Esophagus muscularis mucosa (tissue), 4 donors: ENCODE results near the gene UFC1. TPM values are rescaled to one million over a fixed set of nuclear protein-coding genes. Genes with fewer than 3 reads are reported as not detected.

Source experiments
- DNase-seq: peaks from one replicate; pipeline ENCODE4 v3.0.0-alpha.2; 2017; ENCODE audit errors: extremely low spot score
- H3K27ac ChIP-seq, 4 donors: fragments of 200-600 bp; sonication (generic); replicated peaks in 1 of 4; 1 replicate in 3 of 4; 2 replicates in 1 of 4; pipeline ENCODE4 v1.5.1; 2016 to 2019; ENCODE audit warnings: mild to moderate bottlenecking in 1 of 4
- H3K27me3 ChIP-seq, 4 donors: fragments of 200-600 bp; sonication (generic); one replicate each; pipeline versions ENCODE4 v1.5.1 to v1.6.0; 2016 to 2019
- H3K36me3 ChIP-seq, 4 donors: fragments of 200-600 bp; sonication (generic); one replicate each; pipeline ENCODE4 v1.5.1; 2016 to 2019
- H3K4me1 ChIP-seq, 4 donors: fragments of 200-600 bp; sonication (generic); one replicate each; pipeline ENCODE4 v1.5.1; 2016 to 2019
- H3K4me3 ChIP-seq, 4 donors: fragments of 200-600 bp; sonication (generic); 1 replicate in 2 of 4; 2 replicates in 2 of 4; pipeline ENCODE4 v1.5.1; 2016 to 2019; ENCODE audit warnings: mild to moderate bottlenecking in 4 of 4, moderate library complexity in 1 of 4
- H3K9me3 ChIP-seq, 4 donors: fragments of 200-600 bp; sonication (generic); 1 replicate in 3 of 4; 2 replicates in 1 of 4; pipeline ENCODE4 v1.5.1; 2016 to 2019
- EP300 ChIP-seq: sonication (generic); formaldehyde crosslinking; IDR thresholded peaks from one replicate; pipeline ENCODE4 v1.6.1; 2017; ENCODE audit warnings: antibody characterized with exemption
- POLR2A ChIP-seq: fragments of 450-650 bp; IDR thresholded peaks from one replicate; pipeline ENCODE4 v1.6.1; 2017; ENCODE audit warnings: antibody characterized with exemption, moderate library complexity, mild to moderate bottlenecking, low read depth
- POLR2AphosphoS5 ChIP-seq, 2 donors: sonication (generic); formaldehyde crosslinking; IDR thresholded peaks; one replicate each; pipeline ENCODE4 v1.6.1; 2017; ENCODE audit warnings: antibody characterized with exemption in 2 of 2
- WGBS: methylation state at CpG from one replicate; pipeline ENCODE4 v1.1.5; 2018; 5-methylcytosine and 5-hydroxymethylcytosine counted together
- intact Hi-C: fragments of 100-400 bp; cut with DNase I; formaldehyde crosslinking; loops from one replicate; pipeline ENCODE4 v1.15.1; 2023
- total RNA-seq, 4 donors: library from RNA; depleted of rRNA; stranded (reverse); fragments of >200 nt; gene quantifications; one replicate each; pipeline versions ENCODE4 v1.1.0 to v1.2.1, GENCODE V29; 2016
- TF ChIP-seq, protein P1 (sequence below), 3 experiments: fragments of 200-600 bp in 2 of 3; fragments of 450-650 bp in 1 of 3; sonication (generic) in 2 of 3; IDR thresholded peaks; one replicate each; pipeline ENCODE4 v1.5.1; 2017 to 2019; ENCODE audit warnings: antibody characterized with exemption in 3 of 3, mild to moderate bottlenecking in 2 of 3, moderate library complexity in 1 of 3

The UFC1 gene
- total RNA-seq, 4 donors from 2014 or later, result 62.8 to 86.1 (median 71.6) TPM

DNA sequence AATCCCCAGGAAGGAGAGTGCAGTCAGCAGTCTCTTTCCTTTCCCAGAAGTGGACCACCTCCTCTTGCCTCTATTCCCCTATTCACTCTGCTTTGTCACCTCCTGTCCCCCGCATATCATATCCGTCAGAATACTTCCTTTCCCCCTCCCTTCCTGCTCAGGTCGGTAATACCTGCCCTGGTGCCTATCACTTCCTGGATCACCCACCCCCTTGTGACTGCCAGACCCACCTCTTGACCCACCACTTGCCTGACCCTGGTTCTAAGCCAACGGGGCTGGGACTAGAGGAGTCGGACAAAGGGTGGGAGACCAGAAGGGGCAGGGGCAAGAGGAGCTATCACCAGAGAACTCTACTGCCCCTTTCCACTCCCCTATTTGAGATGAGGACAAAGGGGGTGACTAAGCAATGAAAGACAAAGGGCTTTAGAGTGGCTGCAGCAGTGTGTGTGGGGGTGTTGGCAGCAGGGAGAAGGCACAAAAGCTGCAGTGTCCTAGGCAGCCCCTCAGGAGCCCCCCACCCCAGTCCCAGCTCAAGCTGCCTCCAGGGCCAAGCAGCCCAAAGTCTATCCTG is 46.7 kb downstream of the UFC1 start:
- WGBS, result 77% methylated on average over 5 of the region's 5 CpGs
- intact Hi-C loops, result no loop called here
- Histone ChIP-seq H3K27ac (peak overlapping the region; percentile 92 to 95 (median 94)), H3K4me3 (peak overlapping the region in 2 of 4 donors; percentile 76 to 87), H3K36me3 (peaks cover 0 to 36% (median 18%) of the 10 kb centered on the region in 4 donors), H3K4me1 (peaks cover 55 to 92% (median 90%) of the 10 kb centered on the region in 4 donors), H3K27me3 (no peaks in the 10 kb centered on the region), H3K9me3 (no peaks in the 10 kb centered on the region)
- TF ChIP-seq POLR2AphosphoS5 (IDR thresholded peaks at IDR 0.05) (no peak), POLR2A (no peak), EP300 (no peak)
- TF ChIP-seq, protein P1, sequence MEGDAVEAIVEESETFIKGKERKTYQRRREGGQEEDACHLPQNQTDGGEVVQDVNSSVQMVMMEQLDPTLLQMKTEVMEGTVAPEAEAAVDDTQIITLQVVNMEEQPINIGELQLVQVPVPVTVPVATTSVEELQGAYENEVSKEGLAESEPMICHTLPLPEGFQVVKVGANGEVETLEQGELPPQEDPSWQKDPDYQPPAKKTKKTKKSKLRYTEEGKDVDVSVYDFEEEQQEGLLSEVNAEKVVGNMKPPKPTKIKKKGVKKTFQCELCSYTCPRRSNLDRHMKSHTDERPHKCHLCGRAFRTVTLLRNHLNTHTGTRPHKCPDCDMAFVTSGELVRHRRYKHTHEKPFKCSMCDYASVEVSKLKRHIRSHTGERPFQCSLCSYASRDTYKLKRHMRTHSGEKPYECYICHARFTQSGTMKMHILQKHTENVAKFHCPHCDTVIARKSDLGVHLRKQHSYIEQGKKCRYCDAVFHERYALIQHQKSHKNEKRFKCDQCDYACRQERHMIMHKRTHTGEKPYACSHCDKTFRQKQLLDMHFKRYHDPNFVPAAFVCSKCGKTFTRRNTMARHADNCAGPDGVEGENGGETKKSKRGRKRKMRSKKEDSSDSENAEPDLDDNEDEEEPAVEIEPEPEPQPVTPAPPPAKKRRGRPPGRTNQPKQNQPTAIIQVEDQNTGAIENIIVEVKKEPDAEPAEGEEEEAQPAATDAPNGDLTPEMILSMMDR (IDR thresholded peaks at IDR 0.05), result no peak
- DNase-seq, result no peak

GRCh38 chr1:161200992-161201835 is 47.4 kb downstream of the UFC1 start:
- peak; percentile 95 for DNase-seq
- intact Hi-C loops, result no loop called here
- peaks cover 60 to 93% (median 90%) of the 10 kb centered on the region in 4 donors for H3K4me1 ChIP-seq
- TF ChIP-seq POLR2A (peak; percentile 13), POLR2AphosphoS5 (IDR thresholded peaks at IDR 0.05) (peak; percentile 3 to 71), EP300 (no peak)
- TF ChIP-seq, protein P1 (IDR thresholded peaks at IDR 0.05), result no peak
- no peaks in the 10 kb centered on the region for H3K9me3 ChIP-seq
- 35% methylated on average over 12 of the region's 13 CpGs for WGBS
- H3K36me3 ChIP-seq, result peaks cover 0 to 33% (median 23%) of the 10 kb centered on the region in 4 donors
- H3K27me3 ChIP-seq, result no peaks in the 10 kb centered on the region
- peak overlapping the region; percentile 92 to 95 (median 94) for H3K27ac ChIP-seq
- H3K4me3 ChIP-seq, result peak overlapping the region; percentile 71 to 87 (median 76)

DNA sequence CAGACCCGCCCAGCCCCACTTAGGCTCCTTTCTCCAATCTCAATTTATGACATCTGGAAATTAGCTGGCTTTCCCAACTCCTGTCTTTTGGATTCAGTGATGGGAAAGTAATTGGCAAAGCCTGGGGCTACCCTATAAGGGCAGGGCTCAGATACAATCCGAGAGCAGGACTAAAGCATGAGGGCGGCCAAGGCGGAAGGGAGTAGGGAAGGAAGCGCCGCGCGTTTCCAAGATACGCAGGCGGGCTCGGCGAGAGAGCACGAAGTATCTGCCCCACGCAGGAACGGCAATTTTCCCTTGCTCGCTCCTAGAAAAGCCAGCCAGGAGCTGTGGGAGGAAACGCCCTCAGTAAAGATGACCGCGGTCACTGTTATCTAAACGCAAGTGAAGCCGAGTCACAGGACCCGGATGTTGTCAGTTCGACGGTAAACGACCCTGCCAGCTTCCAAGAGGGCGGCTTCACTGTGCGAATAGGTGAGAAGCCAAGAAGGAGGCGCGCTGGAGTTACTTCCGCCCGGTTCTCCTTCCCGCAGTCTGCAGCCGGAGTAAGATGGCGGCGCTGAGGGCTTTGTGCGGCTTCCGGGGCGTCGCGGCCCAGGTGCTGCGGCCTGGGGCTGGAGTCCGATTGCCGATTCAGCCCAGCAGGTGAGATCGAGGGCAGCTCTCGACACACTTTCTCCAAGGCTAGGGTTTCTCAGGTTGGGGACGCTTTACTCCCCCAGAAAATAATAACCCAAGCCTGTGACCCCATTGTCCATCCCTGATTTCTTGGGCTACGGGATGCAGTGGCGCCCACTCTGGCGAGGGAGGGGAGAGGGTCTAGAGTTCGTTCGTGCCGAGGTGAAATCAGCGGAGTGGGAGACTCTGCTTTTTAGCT is 48.3 kb downstream of the UFC1 start, which contains the start of gene NDUFS2:
TSS of gene NDUFS2 (plus strand) at position 532 of the 877 bp plus-strand sequence. CDS start at position 551, 19 bp downstream.
- TF ChIP-seq, protein P1 (IDR thresholded peaks at IDR 0.05), result peak in 1 of 3 experiments; percentile 19
- TF ChIP-seq POLR2AphosphoS5 (IDR thresholded peaks at IDR 0.05) (peak; percentile 92 to 93), POLR2A (peak; percentile 87), EP300 (no peak)
- Histone ChIP-seq H3K4me3 (peak within 1 kb of the TSS; percentile 71 to 87 (median 76)), H3K27ac (peak within 1 kb of the TSS; percentile 92 to 95 (median 94)), H3K27me3 (no peaks in the 10 kb centered on the region), H3K9me3 (no peaks in the 10 kb centered on the region), H3K4me1 (peaks cover 65 to 93% (median 90%) of the 10 kb centered on the region in 4 donors), H3K36me3 (peaks cover 0 to 38% (median 30%) of the 10 kb centered on the region in 4 donors)
- DNase-seq, result peak; percentile 99
- 2% methylated on average over 26 of the region's 53 CpGs for WGBS
- intact Hi-C loops, result no loop called here

DNA sequence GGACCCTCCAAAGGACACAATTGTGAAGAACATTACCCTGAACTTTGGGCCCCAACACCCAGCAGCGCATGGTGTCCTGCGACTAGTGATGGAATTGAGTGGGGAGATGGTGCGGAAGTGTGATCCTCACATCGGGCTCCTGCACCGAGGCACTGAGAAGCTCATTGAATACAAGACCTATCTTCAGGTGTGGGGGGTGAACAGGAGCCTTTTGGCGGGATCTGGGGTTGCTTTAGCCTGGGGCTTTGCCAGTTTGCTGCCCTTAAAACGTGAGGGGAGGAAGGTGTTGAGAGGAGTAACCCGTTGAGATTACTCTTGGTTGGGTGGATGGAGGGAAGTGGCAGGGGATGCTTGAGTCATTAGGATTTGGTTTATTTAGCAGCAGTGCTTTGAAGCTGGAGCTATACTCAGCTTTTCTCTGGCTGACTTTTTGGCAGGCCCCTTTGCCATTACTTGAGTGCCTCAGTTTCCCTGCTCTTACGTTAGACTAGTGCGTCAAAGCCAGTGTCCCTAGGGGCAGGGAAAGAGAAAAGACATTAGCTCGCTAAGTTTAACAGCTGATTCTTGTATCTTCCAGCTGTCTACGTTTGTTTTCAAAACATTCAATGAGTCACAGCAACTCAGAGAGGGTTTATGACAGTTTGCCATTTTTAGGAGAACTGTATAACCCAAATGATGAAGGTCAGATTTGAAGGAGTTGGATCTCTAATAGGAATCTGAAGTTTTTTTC is 52.8 kb downstream of the UFC1 start:
- DNase-seq, result no peak

More for the DNA sequence above, 52.8 kb downstream of the UFC1 start:
- intact Hi-C loops, result no loop called here
- H3K9me3 ChIP-seq, result no peaks in the 10 kb centered on the region
- peaks cover 63 to 78% (median 71%) of the 10 kb centered on the region in 4 donors for H3K4me1 ChIP-seq
- peak overlapping the region; percentile 76 to 95 (median 86) for H3K27ac ChIP-seq
- no peak for TF ChIP-seq POLR2A
- TF ChIP-seq EP300, result no peak
- no peak for TF ChIP-seq POLR2AphosphoS5 (IDR thresholded peaks at IDR 0.05)
- TF ChIP-seq, protein P1 (IDR thresholded peaks at IDR 0.05), result no peak
- H3K36me3 ChIP-seq, result peaks cover 25 to 83% (median 68%) of the 10 kb centered on the region in 4 donors
- peak overlapping the region in 1 of 4 donors; percentile 29 for H3K4me3 ChIP-seq
- no peaks in the 10 kb centered on the region for H3K27me3 ChIP-seq
- 68% methylated on average over 12 of the region's 12 CpGs for WGBS
